ENCODE measurements around the gene SENP3.

DNA sequence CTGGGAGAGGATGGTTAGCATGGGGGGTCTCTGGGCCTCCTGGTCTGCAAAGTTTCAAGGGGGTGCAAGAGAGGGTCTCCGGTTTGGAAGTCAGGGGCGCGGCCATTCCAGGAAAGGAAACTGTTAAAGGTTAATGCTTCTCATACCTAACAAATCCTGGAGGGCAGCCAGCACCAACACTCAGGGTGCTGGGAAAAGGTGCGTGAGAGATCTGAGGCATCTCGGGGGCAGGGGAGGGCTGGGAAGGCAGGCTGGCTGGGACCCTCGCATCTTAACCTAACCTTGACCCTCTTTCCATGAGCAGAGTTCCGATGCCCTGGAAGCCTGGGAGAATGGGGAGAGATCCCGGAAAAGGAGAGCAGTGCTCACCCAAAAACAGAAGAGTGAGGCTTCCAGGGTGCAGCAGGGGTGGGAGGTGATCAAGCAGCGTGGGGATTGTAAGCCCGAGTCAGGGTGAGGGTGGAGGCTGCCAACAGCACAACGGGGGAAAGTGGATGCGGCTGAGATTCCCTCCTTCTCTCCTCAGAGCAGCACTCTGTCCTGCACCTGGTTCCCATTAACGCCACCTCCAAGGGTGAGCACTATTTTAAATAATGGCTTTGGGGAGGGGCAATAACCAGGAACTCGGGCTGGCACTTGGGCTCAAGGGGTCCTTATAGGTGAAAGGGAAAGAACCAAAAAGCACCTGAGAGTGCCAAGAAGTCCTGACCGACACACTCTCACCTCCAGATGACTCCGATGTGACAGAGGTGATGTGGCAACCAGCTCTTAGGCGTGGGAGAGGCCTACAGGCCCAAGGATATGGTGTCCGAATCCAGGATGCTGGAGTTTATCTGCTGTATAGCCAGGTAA is 2.2 kb upstream of the SENP3 start:
- TF ChIP-seq, protein P1, sequence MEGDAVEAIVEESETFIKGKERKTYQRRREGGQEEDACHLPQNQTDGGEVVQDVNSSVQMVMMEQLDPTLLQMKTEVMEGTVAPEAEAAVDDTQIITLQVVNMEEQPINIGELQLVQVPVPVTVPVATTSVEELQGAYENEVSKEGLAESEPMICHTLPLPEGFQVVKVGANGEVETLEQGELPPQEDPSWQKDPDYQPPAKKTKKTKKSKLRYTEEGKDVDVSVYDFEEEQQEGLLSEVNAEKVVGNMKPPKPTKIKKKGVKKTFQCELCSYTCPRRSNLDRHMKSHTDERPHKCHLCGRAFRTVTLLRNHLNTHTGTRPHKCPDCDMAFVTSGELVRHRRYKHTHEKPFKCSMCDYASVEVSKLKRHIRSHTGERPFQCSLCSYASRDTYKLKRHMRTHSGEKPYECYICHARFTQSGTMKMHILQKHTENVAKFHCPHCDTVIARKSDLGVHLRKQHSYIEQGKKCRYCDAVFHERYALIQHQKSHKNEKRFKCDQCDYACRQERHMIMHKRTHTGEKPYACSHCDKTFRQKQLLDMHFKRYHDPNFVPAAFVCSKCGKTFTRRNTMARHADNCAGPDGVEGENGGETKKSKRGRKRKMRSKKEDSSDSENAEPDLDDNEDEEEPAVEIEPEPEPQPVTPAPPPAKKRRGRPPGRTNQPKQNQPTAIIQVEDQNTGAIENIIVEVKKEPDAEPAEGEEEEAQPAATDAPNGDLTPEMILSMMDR (IDR thresholded peaks at IDR 0.05) = no peak
- TF ChIP-seq EZH2 (IDR thresholded peaks at IDR 0.05) = no peak
- TF ChIP-seq EZH2phosphoT487 (IDR thresholded peaks at IDR 0.05) = no peak

Data from neural progenitor cell (in vitro differentiated cells).